Measurements from ENCODE around the gene PLA2G2A. TPM values are rescaled to one million over a fixed set of nuclear protein-coding genes. Genes with fewer than 3 reads are reported as not detected.

PLA2G2A gene
- total and polyA plus RNA-seq, 2 of the 8 experiments (the other 6 are each of a cell fraction or from before 2014, with no cell fraction given): 0.69 to 3.7 TPM

DNA sequence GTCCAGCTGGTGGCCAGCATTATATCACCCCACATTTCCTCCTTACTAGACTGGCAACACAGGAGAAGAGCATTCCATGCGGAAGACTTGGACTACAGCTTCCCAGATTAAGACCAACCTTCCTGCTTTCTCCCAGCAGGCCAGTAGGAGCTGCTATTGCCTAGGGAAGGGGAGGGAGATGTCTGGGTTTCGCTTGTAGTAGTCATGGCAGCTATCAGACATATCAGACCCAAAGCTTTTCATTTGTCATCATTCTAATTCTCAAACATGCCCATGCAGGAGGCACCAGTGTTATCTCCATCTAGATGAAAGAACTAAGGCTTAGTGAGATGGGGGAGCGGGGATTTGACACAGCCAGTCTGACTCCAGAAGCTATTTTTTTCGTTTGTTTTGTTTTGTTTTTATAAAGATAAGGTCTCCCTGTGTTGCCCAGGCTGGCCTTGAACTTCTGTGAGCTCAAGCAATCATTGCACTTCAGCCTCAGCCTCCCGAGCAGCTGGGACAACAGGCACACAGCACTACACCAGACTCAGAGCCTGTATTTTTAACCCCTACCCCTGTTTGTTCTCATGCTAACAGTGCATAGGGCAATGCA, 4.5 kb downstream of the PLA2G2A start:
- FAIRE-seq: peak; percentile 98
- H2BK5ac ChIP-seq (ENCODE audit: low read depth, low read length): 0 out of 2 replicates have a peak overlapping the region, but pooled peaks have one; percentile 19
- H3K23me2 ChIP-seq (ENCODE audit: low read depth, low read length): no peaks in the 10 kb centered on the region
- no peak overlapping the region for H3K14ac ChIP-seq (ENCODE audit: insufficient read length)
- 47% methylated on average over 5 of the region's 5 CpGs; no CpG with 5 or more reads in 1 of the 2 experiments for WGBS, 2 experiments (ENCODE audit: extremely low coverage in 1 of 2, insufficient coverage in 1 of 2, insufficient read length in 1 of 2, insufficient replicate concordance in 2 of 2, low coverage in 1 of 2, low lambda C conversion rate in 2 of 2, missing lambda C conversion rate in 1 of 2)
- 0 out of 2 replicates have a peak overlapping the region, but pooled peaks have one; percentile 38 for H2AFZ ChIP-seq (ENCODE audit: low read length)
- H3K4me2 ChIP-seq (ENCODE audit: insufficient read depth in 1 of 2, low read depth in 2 of 2, low read length in 2 of 2): no peak overlapping the region
- no peak overlapping the region for H3K27ac ChIP-seq (ENCODE audit: low read depth, low read length)
- DNase-seq (ENCODE audit: low read depth in 1 of 2, low spot score in 2 of 2): peak; percentile 34 to 64
- H3K18ac ChIP-seq (ENCODE audit: extremely low read depth, low read length): no peak overlapping the region
- H3K23ac ChIP-seq (ENCODE audit: insufficient read length): no peak overlapping the region
- H3K9me3 ChIP-seq (ENCODE audit: insufficient read depth in 2 of 2, low read depth in 1 of 2, low read length in 1 of 2): no peaks in the 10 kb centered on the region
- ChIA-PET CTCF (ENCODE audit: partially characterized antibody) (interaction anchor here (0.6 to 6.5 kb wide), 48 partner anchors 8 to 520 kb away, joined by 3 to 89 read pairs (median 4); no protein-coding TSS in a partner anchor), POLR2A (ENCODE audit: partially characterized antibody) (interaction anchor here (0.9 kb wide), 1 partner anchor 177 kb away, joined by 3 read pairs; no protein-coding TSS in a partner anchor)
- no peak overlapping the region for H3K4ac ChIP-seq (replicated peaks; ENCODE audit: insufficient read length, low read depth, low read length)
- H2BK120ac ChIP-seq (replicated peaks; ENCODE audit: low read depth, low read length): peak overlapping the region; percentile 26
- H4K5ac ChIP-seq (ENCODE audit: insufficient read length, low read depth, low read length): no peak overlapping the region
- no peak overlapping the region for H3K4me3 ChIP-seq (ENCODE audit: extremely low read depth in 1 of 4, insufficient read depth in 2 of 4, low read depth in 3 of 4, low read length in 4 of 4)
- no peaks in the 10 kb centered on the region for H3K36me3 ChIP-seq (ENCODE audit: control insufficient read depth in 2 of 4, insufficient read depth in 4 of 4, low read length in 3 of 4)
- H2BK12ac ChIP-seq (ENCODE audit: low read depth, low read length): peak overlapping the region; percentile 79
- H3K9ac ChIP-seq (replicated peaks in 1 of 4; ENCODE audit: extremely low read depth in 1 of 4, low read depth in 3 of 4, low read length in 3 of 4): no peak overlapping the region
- no peaks in the 10 kb centered on the region for H3K79me1 ChIP-seq (ENCODE audit: low read depth, low read length)
- H2BK15ac ChIP-seq (ENCODE audit: low read length): no peak overlapping the region
- H3K4me1 ChIP-seq (replicated peaks in 1 of 4; ENCODE audit: control insufficient read depth in 3 of 4, insufficient read depth in 4 of 4, low read length in 3 of 4): peaks cover 0 to 8% (median 0%) of the 10 kb centered on the region in 4 experiments; a peak in 2 of 7 replicates
- no peak overlapping the region for H4K91ac ChIP-seq (replicated peaks; ENCODE audit: insufficient read length, low read length)
- H3K79me2 ChIP-seq (ENCODE audit: control insufficient read depth in 1 of 2, insufficient read depth in 2 of 2, low read length in 2 of 2): no peaks in the 10 kb centered on the region
- H2BK20ac ChIP-seq (ENCODE audit: low read length): peak overlapping the region; percentile 80; the same call in 1 of the 2 replicates
- no peak overlapping the region for H3K56ac ChIP-seq (replicated peaks; ENCODE audit: insufficient read length, low read depth, low read length)
- H2AK5ac ChIP-seq (ENCODE audit: low read depth, low read length): no peak overlapping the region
- no peak overlapping the region for H4K8ac ChIP-seq (ENCODE audit: extremely low read depth, insufficient read depth, low read length)
- H4K20me1 ChIP-seq (replicated peaks in 1 of 2; ENCODE audit: control insufficient read depth in 1 of 2, insufficient read depth in 2 of 2, low read length in 2 of 2): no peaks in the 10 kb centered on the region
- no peaks in the 10 kb centered on the region for H3K27me3 ChIP-seq (replicated peaks in 1 of 4; ENCODE audit: control insufficient read depth in 3 of 4, extremely low read depth in 1 of 4, insufficient read depth in 3 of 4, low read length in 3 of 4)
- TF ChIP-seq HDAC2 (IDR thresholded peaks at IDR 0.05; ENCODE audit: borderline replicate concordance in 1 of 2, low read depth in 2 of 2, low read length in 2 of 2): no peak
- TF ChIP-seq RAD21 (IDR thresholded peaks at IDR 0.05 in 1 of 2, conservative IDR thresholded peaks at IDR 0.05 in 1 of 2; ENCODE audit: low read depth in 2 of 2, low read length in 2 of 2): peak; percentile 100
- TF ChIP-seq HDAC6 (IDR thresholded peaks at IDR 0.05; ENCODE audit: low read depth, low read length): no peak
- no peak for TF ChIP-seq EZH2 (IDR thresholded peaks at IDR 0.05; ENCODE audit: low read depth, low read length, severe bottlenecking)
- TF ChIP-seq TEAD4 (IDR thresholded peaks at IDR 0.05; ENCODE audit: low read depth, low read length): peak; percentile 57; the same call in 1 of the 2 replicates
- no peak for TF ChIP-seq SP2 (IDR thresholded peaks at IDR 0.05; ENCODE audit: low read length)
- TF ChIP-seq YY1 (IDR thresholded peaks at IDR 0.05; ENCODE audit: low read depth, low read length): peak; percentile 68; the same call in 1 of the 2 replicates
- no peak for TF ChIP-seq RFX5 (IDR thresholded peaks at IDR 0.05; ENCODE audit: borderline replicate concordance, low read depth, low read length)
- TF ChIP-seq EGR1 (IDR thresholded peaks at IDR 0.05; ENCODE audit: borderline replicate concordance, low read depth, low read length): no peak
